Tibial artery (tissue), 4 donors: ENCODE results near the gene NOD1.

Experiments
- DNase-seq, 2 donors: peaks; one replicate each; pipeline ENCODE4 v3.0.0-alpha.2; 2019
- H3K27ac ChIP-seq, 2 donors: fragments of 200-600 bp; sonication (generic) in 1 of 2; 1 replicate in 1 of 2; 2 replicates in 1 of 2; pipeline ENCODE4 v1.5.1; 2018 to 2019; ENCODE audit warnings: mild to moderate bottlenecking in 1 of 2
- H3K27me3 ChIP-seq, 2 donors: fragments of 200-600 bp; sonication (generic) in 1 of 2; one replicate each; pipeline versions ENCODE4 v1.5.1 to v1.6.0; 2016 to 2019
- H3K36me3 ChIP-seq, 3 donors: fragments of 200-600 bp; sonication (generic) in 2 of 3; one replicate each; pipeline ENCODE4 v1.5.1; 2016 to 2019; ENCODE audit warnings: mild to moderate bottlenecking in 2 of 3
- H3K4me1 ChIP-seq, 4 donors: fragments of 200-600 bp; sonication (generic) in 2 of 4; 1 replicate in 3 of 4; 2 replicates in 1 of 4; pipeline ENCODE4 v1.5.1; 2016 to 2019
- H3K4me3 ChIP-seq, 2 donors: fragments of 200-600 bp; sonication (generic) in 1 of 2; 1 replicate in 1 of 2; 2 replicates in 1 of 2; pipeline ENCODE4 v1.5.1; 2018 to 2019; ENCODE audit warnings: mild to moderate bottlenecking in 2 of 2
- H3K9me3 ChIP-seq, 3 donors: fragments of 200-600 bp; sonication (generic) in 1 of 3; one replicate each; pipeline ENCODE4 v1.5.1; 2016 to 2019
- CTCF ChIP-seq, 2 experiments: fragments of 200-600 bp in 1 of 2; fragments of 450-650 bp in 1 of 2; IDR thresholded peaks; one replicate each; pipeline ENCODE4 v1.5.1; 2017 to 2019; ENCODE audit warnings: antibody characterized with exemption in 2 of 2, mild to moderate bottlenecking in 1 of 2, moderate library complexity in 1 of 2
- intact Hi-C: fragments of 100-400 bp; cut with DNase I; formaldehyde crosslinking; loops from one replicate; pipeline ENCODE4 v1.15.0; 2023; ENCODE audit warnings: low total_unique reads

The NOD1 gene

GRCh38 chr7:30450983-30451497 lies 27.5 kb downstream of the NOD1 start:
- H3K9me3 ChIP-seq: no peaks in the 10 kb centered on the region
- H3K4me1 ChIP-seq: no peaks in the 10 kb centered on the region
- no peak for TF ChIP-seq CTCF (IDR thresholded peaks at IDR 0.05)
- DNase-seq: no peak
- peaks cover 66 to 100% (median 93%) of the 10 kb centered on the region in 3 donors for H3K36me3 ChIP-seq
- H3K27me3 ChIP-seq: no peaks in the 10 kb centered on the region
- intact Hi-C loops: no loop called here
- H3K27ac ChIP-seq: no peak overlapping the region
- no peak overlapping the region for H3K4me3 ChIP-seq

GRCh38 chr7:30450240-30450982 lies 28.2 kb downstream of the NOD1 start:
- Histone ChIP-seq H3K36me3 (peaks cover 63 to 100% (median 93%) of the 10 kb centered on the region in 3 donors), H3K4me3 (no peak overlapping the region), H3K9me3 (no peaks in the 10 kb centered on the region), H3K27me3 (no peaks in the 10 kb centered on the region), H3K27ac (no peak overlapping the region), H3K4me1 (no peaks in the 10 kb centered on the region)
- DNase-seq: no peak
- intact Hi-C loops: no loop called here
- TF ChIP-seq CTCF (IDR thresholded peaks at IDR 0.05): no peak

- DNase-seq: no peak
- no peaks in the 10 kb centered on the region for H3K9me3 ChIP-seq
- no peak for TF ChIP-seq CTCF (IDR thresholded peaks at IDR 0.05)
- no peaks in the 10 kb centered on the region for H3K4me1 ChIP-seq
- H3K27me3 ChIP-seq: no peaks in the 10 kb centered on the region
- H3K4me3 ChIP-seq: no peak overlapping the region
- H3K27ac ChIP-seq: no peak overlapping the region
- H3K36me3 ChIP-seq: peaks cover 56 to 85% (median 81%) of the 10 kb centered on the region in 3 donors
- intact Hi-C loops: no loop called here
Observed at GRCh38 chr7:30448461-30449189, 30.0 kb downstream of the NOD1 start.

- TF ChIP-seq CTCF (IDR thresholded peaks at IDR 0.05): no peak
- Histone ChIP-seq H3K4me1 (no peaks in the 10 kb centered on the region), H3K27ac (no peak overlapping the region), H3K9me3 (no peaks in the 10 kb centered on the region), H3K27me3 (no peaks in the 10 kb centered on the region), H3K4me3 (no peak overlapping the region), H3K36me3 (peaks cover 49 to 74% (median 72%) of the 10 kb centered on the region in 3 donors)
- DNase-seq: no peak
- intact Hi-C loops: no loop called here
Observed at GRCh38 chr7:30447466-30447865, 31.1 kb downstream of the NOD1 start.

GRCh38 chr7:30446266-30446665 lies 32.3 kb downstream of the NOD1 start:
- intact Hi-C loops: no loop called here
- Histone ChIP-seq H3K4me1 (no peaks in the 10 kb centered on the region), H3K36me3 (peaks cover 37 to 62% (median 60%) of the 10 kb centered on the region in 3 donors), H3K9me3 (no peaks in the 10 kb centered on the region), H3K4me3 (no peak overlapping the region), H3K27me3 (no peaks in the 10 kb centered on the region), H3K27ac (no peak overlapping the region)
- DNase-seq: no peak
- TF ChIP-seq CTCF (IDR thresholded peaks at IDR 0.05): no peak
